ENCODE data around the gene OR52H1.
"Not testable (repeated sequence)": the region's sequence is repeated elsewhere in the genome, so short reads cannot be mapped to it uniquely, and the experiment has no call there.

The OR52H1 gene

DNA sequence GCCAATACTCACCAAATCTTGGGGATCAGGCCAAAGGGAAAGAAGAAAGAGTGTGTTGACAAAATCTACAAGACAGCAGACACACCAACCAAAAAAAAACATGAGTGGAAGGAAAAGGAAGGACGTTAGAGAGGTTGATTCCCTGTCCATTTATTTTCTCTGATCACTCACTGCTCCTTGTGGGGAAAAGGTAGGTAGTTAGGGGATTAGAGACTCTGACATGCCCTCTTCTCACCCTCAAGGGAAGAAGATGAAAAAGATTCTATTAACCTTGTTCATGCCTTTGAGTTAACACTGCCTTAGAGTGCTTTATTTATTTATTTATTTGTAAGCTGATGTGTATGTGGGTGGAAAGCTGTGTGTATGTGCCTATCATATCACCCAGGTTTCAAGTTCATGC is at the start of gene OR52H1:
OR52H1 (minus strand) TSS at position 101 of the 400 bp plus-strand sequence. CDS start 3,035 bp downstream, outside the sequence.
- no peak for DNase-seq

DNA sequence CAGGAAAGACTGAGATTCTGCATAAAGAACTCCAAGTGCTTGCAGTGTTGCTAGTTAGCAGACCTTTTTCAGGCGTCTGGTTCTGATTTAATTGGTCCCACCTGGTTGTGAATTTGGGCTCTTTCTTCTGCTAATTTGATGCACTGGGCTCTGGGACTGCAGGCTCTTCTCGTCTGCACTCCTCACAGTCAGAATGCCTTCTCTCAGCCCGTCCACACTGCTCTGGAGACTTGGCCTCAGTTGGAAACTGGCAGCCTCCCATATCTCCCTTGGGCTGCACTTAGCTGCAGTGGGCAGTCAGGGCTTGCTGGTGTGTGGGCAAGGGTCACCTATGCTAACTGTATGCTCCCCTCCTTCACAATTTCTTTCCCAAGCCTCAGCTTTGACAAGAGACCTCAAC is 49.6 kb upstream of the OR52H1 start:
- DNase-seq = no peak

DNA sequence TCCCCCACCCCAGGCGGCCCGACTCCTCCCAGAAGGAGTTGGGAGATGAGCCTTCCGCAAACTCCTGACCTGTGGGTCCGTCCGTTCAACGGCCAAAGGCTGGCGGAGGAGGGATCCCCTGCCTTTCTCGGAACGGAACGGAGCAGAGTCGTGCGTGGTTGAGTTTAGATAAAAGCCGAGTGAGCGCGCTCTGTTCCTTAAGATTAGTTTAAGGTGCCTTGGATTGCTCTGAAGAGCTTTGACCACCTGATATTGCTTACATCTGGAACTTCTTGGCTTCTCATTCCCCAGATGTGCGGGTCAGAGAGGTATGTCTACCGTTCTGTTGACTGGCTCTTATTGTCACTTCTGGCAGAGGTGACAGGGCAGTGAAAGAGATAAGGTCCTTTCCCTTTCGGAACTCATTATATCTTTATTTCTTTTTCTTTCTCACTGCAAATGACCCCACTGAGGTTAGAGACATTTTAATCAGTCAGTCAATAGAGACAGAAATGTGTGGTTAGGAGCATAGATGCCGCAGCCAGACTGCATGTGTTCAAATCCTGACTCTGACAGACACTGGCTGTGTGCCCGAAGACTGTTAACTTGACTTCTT is 48.4 kb upstream of the OR52H1 start, which contains the start of gene TRIM6:
TRIM6 (plus strand) TSS at position 31 of the 595 bp plus-strand sequence; CDS start at position 292, 261 bp downstream.
- no peak for DNase-seq

DNA sequence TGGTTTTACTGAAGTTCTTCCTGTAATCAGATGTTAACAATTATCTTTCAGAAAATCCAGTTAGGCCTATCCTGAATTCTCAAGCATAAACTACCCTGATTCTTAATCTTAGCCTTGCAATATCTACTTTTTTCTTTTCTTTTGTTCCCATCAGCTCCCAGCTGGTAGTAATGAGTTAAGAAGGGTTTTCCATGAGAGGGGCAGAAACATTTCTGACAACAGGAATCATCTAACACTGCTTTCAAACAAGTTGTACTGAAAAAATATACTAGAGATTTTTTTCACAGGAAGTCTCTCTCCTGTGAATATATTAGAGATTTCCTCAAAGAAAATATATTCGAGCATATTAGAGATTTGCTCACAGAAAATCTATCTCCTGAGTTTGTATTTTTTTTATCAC is 44.8 kb upstream of the OR52H1 start:
- DNase-seq = no peak

DNA sequence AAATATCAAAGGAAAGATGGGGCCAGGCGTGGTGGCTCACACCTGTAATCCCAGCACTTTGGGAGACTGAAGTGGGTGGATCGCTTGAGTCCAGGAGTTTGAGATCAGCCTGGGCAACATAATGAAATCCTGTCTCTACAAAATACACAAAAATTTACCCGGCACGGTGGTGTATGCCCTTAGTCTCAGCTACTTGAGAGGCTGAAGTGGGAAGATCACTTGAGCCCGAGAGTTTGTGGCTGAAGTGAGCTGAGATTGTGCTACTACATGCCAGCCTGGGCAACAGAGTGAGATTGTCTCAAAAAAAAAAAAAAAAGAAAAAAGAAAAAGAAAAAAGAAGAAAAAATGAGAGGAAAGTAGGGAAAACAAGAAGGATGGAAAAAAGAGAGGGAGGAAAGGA is 44.3 kb upstream of the OR52H1 start:
- DNase-seq = no peak

DNA sequence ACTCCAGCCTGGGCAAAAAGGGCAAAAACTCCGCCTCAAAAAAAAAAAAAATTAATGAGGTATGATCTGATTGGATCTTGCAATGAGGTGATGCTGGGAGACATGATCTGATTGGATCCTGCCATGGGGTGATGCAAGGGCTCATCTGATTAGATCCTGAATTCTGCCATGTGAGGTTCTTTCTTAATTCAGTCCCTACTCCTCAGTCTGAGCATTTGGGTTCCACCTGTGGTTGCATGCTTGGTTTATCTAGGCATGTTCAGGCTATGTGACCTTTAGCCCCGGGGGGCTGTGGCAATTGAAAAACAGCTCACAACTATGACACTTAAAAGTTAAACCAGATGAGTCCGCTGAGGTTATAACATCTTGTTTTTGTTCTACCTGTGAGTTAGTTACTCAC is 43.3 kb upstream of the OR52H1 start:
- DNase-seq = no peak

DNA sequence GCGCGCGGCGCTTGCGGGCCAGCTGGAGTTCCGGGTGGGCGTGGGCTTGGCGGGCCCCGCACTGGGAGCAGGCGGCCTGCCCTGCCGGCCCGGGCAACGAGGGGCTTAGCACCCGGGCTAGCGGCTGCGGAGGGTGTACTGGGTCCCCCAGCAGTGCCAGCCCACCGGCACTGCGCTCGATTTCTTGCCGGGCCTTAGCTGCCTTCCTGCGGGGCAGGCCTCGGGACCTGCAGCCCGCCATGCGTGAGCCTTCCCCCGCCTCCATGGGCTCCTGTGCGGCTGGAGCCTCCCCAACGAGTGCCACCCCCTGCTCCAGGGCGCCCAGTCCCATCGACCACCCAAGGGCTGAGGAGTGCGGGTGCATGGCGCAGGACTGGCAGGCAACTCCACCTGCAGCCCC is 41.6 kb upstream of the OR52H1 start:
- DNase-seq = not testable (repeated sequence)

DNA sequence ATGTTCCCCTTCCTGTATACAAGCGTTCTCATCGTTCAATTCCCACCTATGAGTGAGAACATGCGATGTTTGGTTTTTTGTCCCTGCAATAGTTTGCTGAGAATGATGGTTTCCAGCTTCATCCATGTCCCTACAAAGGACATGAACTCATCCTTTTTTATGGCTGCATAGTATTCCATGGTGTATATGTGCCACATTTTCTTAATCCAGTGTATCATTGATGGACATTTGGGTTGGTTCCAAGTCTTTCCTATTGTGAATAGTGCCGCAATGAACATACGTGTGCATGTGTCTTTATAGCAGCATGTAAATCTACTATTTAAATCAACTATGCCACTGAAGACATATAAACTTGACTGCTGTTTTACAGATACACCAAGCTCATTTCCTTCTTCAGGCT is 36.1 kb upstream of the OR52H1 start:
- DNase-seq = not testable (repeated sequence)

DNA sequence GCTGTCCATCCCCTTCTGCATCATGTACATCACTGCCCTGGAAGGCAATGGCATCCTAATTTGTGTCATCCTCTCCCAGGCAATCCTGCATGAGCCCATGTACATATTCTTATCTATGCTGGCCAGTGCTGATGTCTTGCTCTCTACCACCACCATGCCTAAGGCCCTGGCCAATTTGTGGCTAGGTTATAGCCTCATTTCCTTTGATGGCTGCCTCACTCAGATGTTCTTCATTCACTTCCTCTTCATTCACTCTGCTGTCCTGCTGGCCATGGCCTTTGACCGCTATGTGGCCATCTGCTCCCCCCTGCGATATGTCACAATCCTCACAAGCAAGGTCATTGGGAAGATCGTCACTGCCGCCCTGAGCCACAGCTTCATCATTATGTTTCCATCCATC is 32.7 kb upstream of the OR52H1 start:
- DNase-seq = no peak

DNA sequence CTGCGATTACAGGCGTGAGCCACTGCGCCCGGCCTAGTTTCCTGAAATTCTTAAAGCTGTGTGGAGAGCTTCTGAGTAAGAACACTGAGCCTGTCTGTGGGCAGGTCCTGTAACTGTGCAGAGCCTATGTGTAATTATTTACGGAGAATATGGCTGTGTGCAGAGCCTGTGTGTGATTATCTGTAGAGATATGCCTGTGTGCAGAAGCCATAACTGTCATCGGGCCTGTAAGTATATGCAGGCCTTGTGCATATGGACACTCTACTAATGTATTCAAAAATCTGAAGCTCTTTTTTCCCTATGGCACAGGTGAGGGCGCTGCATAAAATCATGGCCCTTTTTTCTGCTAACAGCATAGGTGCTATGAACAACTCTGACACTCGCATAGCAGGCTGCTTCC is 32.2 kb upstream of the OR52H1 start, which contains the start of gene OR52B6:
OR52B6 (plus strand) TSS at position 301 of the 400 bp plus-strand sequence; CDS start at position 301, 0 bp downstream.
- DNase-seq = no peak

DNA sequence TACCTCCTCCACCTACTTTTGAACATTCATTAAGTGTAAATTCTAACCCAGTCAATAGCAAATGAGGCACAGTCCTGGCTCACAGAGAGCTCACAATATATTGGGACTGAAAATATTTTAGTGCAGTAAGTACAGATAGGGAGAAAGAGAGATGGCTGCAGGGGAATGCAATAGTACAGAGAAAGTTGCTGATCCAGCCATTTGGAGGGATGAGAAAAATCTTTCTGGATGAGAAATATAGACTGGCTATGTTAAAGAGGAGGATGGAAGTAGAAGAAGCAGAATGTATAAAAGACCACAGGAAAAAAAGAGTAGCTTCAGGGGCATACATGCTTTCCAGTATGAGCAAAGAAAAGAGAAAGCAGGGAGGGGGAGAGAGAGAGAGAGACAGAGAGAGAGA is 28.8 kb upstream of the OR52H1 start:
- DNase-seq = no peak

DNA sequence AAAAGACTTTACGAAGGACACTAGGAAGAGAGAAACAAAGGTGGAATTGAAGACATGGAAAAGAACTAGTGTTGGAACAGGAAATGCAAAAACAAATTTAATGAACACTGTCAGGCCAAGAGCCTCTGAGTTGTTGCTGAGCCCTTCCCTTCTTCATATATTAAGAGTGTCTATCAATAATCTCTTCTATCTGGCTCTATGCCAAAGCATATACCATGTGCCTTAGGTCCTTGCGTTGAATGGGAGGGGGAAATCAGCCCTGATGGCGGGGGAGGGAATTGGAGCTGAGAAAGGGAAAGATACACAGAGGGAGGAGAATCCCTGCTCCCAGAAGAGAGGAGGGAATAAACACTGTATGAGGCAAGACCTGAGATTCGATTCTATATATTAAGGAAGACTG is 26.8 kb upstream of the OR52H1 start:
- no peak for DNase-seq

DNA sequence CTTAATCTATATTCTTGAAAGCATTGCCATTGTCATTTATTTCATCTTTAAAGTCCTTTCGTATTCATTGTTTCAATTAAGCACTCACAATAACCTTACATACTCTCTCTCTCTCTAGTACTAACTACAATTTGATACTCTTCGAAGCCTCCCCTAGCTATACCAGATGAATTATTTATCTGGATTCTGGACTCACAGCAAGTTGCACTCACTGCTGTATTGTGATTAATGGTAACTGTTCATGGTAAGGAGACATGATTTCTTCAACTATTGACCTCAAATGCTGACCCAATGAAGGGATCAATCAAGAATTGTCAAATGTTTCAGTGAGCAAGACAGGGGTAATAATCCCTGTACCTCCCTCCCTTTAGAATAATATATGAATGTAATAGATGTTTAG is 26.3 kb upstream of the OR52H1 start:
- no peak for DNase-seq

DNA sequence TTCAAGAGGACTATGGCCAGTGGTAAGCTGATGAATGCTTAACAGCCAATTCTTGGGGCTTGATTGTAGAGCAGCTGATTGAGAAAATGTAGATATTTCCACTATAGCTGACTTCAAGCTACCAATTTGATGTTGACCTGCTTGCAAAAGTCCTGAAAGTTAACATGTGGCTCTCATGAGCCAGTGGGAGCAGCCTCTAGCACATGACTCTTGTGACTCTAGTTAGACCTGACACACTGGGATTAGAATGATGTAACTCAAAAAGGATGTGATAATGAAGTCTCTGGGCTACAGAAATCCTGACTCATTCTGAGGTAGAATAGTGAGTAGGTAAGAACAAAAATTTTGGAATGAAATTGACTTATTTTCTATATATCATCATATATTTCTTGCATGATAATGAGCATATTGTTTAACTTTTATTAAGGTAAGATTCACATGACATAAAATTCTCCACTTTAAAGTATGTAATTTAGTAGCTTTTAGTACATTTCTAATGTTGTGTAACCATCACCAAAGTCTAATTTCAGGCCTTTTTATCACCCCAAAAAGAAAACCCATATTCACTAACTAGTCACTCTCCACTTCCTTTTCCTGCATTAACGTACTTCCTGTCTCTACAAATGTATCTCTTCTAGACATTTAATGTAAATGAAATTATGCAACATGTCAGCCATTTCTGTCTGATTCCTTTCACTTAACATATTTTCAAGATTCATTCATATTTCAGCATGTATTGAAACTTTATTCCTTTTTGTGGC is 16.1 kb upstream of the OR52H1 start:
- DNase-seq = no peak

DNA sequence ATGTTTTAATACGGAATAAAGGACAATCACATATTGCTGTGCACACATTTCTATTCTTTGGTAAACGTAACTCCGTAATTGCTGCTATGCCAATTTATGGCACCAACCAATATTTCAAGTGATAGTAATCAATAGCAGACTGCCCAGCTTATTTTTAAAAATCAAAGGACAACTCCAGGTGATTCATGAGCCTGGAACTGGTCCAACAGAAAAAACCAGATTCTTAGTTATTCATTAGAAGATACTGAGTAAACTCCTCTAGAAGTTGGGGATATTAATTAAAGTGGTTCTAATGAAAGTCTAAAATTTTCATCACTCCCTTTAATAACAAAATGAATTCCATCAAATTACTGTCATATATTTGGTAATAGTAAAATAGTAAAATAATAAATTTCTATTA is 9.4 kb upstream of the OR52H1 start:
- no peak for DNase-seq

DNA sequence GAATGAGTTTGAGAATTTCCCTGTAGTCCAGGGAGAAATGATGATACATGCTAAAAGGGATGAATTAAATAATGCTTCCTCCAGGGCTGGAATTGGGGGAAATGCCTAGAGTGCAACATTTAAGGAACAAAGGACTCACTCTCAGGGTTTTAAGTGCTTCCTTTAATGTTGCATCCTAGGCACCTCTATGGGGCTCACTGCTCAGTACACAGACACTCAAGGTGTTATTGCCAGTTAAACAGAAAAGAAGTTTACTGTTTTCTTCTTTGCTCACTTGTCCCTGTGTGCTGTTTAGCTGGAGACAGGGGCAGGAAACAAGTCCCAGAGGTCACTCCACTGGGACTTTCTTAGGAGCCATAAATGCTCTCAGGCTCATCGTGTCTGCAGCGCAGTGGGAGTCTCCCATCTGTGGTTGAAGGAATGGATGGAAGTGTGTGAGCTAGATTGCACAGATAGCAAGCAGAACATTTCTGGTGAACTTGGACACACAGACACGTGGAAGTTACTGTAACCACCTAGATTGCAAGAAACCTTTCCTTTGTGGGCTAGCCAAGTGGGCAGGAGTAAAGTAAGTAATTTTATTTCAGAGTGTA is 8.4 kb upstream of the OR52H1 start:
- DNase-seq = no peak

DNA sequence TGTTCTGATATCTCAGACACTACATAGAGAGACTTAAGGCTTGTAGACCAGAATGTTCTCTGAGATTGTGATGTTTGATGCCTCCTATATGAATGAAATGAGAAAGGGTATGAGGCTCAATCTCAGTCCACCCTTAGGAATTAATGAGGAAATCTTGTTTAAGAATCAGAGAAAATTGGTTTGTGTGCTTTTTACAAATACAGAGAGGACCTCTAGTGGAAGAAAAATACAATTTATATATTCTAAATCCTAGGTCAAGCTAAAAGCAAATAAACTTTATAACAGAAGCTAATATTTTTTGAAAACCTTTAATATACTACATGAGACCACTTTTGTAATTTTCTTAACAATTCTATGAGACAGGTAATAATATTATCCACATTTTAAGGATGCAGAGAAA is 5.0 kb upstream of the OR52H1 start:
- no peak for DNase-seq

DNA sequence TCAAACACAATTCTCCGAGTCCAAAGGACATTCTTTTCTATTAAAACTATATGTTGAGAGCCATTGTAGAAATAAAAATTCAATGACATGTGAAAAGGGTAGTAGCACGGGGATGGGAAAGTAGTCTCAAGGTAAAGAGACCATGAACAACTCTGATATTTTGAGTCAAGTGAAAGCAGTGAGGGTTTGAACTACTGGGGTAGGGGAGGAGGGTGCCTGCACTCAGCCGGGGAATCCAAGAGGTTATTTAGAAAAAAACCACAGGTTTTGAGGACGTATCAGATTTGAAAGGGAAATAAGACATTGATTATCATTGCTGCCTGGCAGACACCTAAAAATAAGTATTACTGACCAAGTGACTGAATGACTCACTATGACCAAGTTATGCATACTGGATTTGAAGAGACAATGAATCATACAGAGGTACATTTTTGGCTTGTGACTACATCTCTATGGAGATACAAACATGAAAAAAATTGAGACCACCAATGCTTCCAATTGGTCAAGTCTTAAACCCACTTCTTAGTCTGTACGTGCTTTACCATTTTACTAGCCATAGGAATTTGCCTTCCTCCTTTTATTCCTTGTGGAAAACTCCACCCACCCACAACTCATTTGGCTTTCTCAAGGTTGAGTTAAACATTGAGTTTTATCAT is 2.2 kb upstream of the OR52H1 start:
- no peak for DNase-seq

DNA sequence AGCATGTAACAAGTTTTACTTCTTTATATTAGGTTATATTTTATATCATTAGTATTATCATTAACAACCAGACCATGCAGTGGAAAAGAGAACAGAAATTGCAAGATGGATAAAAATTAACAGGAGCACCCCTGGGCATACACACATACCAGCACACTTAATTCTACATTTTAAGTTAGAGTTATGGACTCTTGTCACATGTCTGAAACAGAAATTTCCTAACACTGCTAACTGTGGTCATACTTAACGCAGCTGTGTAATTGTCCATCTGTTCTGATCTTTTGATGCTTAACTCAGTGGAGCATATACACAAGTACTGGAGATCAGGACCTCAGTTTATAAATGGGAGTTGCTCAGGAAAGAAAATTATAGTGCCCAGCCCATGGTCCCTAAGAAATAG is 358 bp downstream of the OR52H1 start:
- DNase-seq = no peak

DNA sequence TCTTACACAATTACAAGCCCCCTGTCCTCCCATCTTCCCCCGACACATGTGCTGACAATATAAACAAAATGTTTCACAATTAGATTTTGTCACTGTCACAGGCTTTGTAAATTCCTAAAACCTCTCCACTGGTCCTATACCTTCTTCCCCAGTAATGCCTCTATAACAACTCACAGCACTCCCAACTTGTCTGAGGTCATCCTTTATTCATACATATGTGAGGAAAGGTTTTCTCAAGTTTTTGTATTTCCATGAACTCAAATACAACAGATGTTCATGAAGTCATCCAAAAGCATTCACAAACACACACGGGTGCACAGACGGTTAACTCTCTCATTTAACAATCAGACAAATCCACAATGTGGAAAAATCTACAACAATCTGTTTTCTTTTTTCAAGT is 1.9 kb downstream of the OR52H1 start:
- DNase-seq = no peak

DNA sequence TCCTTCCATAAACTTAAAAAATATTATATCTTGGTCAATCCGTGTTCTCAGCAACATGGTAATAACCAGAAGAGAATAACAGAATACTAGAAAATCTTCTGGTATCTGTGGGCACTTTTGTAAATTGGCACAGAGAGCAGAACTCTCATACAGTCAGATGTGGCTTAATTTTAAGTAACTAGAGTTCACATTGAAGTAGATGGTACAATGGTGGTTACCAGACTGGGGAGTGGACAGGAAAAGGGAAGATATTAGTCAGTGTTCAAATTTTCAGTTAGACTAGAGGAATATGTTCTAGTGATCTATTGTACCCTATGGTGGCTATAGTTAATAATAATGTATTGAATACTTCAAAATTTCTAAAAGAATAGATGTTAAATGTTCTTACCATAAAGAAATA is 6.9 kb downstream of the OR52H1 start:
- no peak for DNase-seq

DNA sequence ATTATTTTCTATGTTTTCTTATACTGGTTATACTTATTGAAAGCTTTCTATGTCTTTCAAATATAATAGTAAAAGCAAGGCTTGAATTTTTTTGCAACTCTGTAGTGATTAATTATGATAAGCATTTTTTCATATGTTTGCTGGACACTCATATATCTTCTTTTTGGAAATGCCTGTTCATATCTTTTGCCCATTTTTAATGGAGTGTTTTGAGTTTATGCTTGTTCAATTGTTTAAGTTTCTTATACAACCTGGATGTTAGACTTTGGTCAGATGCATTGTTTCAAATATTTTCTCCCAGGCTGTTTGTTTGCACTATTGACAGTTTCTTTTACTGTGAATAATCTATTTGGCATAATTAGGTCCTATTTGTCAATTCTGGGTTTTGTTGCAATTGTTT is 11.9 kb downstream of the OR52H1 start:
- DNase-seq = no peak

DNA sequence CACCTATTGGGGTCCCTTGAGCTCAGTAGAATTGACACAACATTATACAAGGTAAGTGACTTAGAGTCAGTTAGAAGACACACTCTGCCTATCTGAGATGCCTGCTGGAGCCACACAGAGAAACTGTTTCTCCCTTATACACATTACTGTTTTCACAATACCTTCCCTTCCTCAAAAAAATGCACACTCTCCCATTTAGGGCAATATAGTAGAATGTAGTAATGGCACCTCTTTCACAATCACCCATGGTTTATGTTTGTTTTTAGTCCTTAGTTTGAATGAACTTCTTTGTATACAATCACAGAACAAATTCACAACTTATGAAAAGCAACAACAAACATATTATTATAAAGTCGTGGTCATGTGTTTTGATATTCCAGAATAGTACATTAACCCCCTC is 14.3 kb downstream of the OR52H1 start:
- no peak for DNase-seq

Measured in NCI-H2171 (cell line).